Smooth muscle cell (in vitro differentiated cells): Measurements from ENCODE around the gene CRAT. TPM values are rescaled to one million over a fixed set of nuclear protein-coding genes. Genes with fewer than 3 reads are reported as not detected.

ENCODE experiments used
- DNase-seq: peaks from one replicate; lab custom pipeline; 2025; ENCODE audit not compliant: unreplicated experiment; lab: John Stamatoyannopoulos, UW
- H2AFZ ChIP-seq: fragments of 200-600 bp; sonication (generic); 2 replicates; pipeline ENCODE4 v1.6.0; 2016; ENCODE audit warnings: antibody characterized with exemption, low read depth, mild to moderate bottlenecking
- H3F3A ChIP-seq: fragments of 200-600 bp; sonication (generic); 2 replicates; pipeline ENCODE4 v1.6.0; 2017; ENCODE audit warnings: antibody characterized with exemption, low read depth
- H3K27ac ChIP-seq: fragments of 200-600 bp; sonication (generic); 2 replicates; pipeline ENCODE4 v1.5.1; 2016; ENCODE audit warnings: low read depth, mild to moderate bottlenecking
- H3K27me3 ChIP-seq: fragments of 200-600 bp; sonication (generic); 2 replicates; pipeline ENCODE4 v1.6.1; 2016; ENCODE audit warnings: low read depth, mild to moderate bottlenecking
- H3K36me3 ChIP-seq: fragments of 200-600 bp; sonication (generic); 2 replicates; pipeline ENCODE4 v1.5.1; 2016; ENCODE audit warnings: low read depth
- H3K4me1 ChIP-seq: fragments of 200-600 bp; sonication (generic); 2 replicates; pipeline ENCODE4 v1.5.1; 2016; ENCODE audit warnings: low read depth
- H3K4me2 ChIP-seq: fragments of 200-600 bp; sonication (generic); 2 replicates; pipeline ENCODE4 v1.6.0; 2016; ENCODE audit warnings: mild to moderate bottlenecking
- H3K4me3 ChIP-seq: fragments of 200-600 bp; sonication (generic); 2 replicates; pipeline ENCODE4 v1.5.1; 2016; ENCODE audit warnings: mild to moderate bottlenecking
- H3K79me2 ChIP-seq: fragments of 200-600 bp; sonication (generic); 2 replicates; pipeline ENCODE4 v1.6.0; 2016; ENCODE audit warnings: low read depth, mild to moderate bottlenecking
- H3K9ac ChIP-seq: fragments of 200-600 bp; sonication (generic); 2 replicates; pipeline ENCODE4 v1.6.0; 2016; ENCODE audit warnings: low read depth
- H3K9me3 ChIP-seq: fragments of 200-600 bp; sonication (generic); replicated peaks from 2 replicates; pipeline ENCODE4 v1.5.1; 2016; ENCODE audit warnings: low read depth
- H4K20me1 ChIP-seq: fragments of 200-600 bp; sonication (generic); 2 replicates; pipeline ENCODE4 v1.6.0; 2016; ENCODE audit warnings: low read depth
- CTCF ChIP-seq: fragments of 200-600 bp; sonication (generic); IDR thresholded peaks from 2 replicates; pipeline ENCODE4 v1.5.1; 2017; ENCODE audit warnings: borderline replicate concordance, mild to moderate bottlenecking, antibody characterized with exemption; ENCODE audit not compliant: insufficient read depth, poor library complexity, severe bottlenecking
- WGBS: methylation state at CpG from one replicate; pipeline ENCODE4 v1.1.7; 2016; ENCODE audit warnings: low lambda C conversion rate; 5-methylcytosine and 5-hydroxymethylcytosine counted together
- polyA plus RNA-seq: library from polyadenylated mRNA; unstranded; fragments of >200 nt; fragmentation: Nextera tagmentation; extraction: Ambion mirVana; gene quantifications from 2 replicates; pipeline ENCODE4 v1.2.1, GENCODE V29; 2016
- total RNA-seq: library from RNA; depleted of rRNA; stranded (reverse); fragments of >200 nt; gene quantifications from 2 replicates; pipeline ENCODE4 v1.2.3, GENCODE V29; 2014

CRAT gene
- total and polyA plus RNA-seq, 2 experiments from 2014 or later = 20.0 to 52.3 TPM

- H3K4me3 ChIP-seq = no peak overlapping the region
- no peaks in the 10 kb centered on the region for H3K27me3 ChIP-seq
- 85% methylated on average over 16 of the region's 16 CpGs for WGBS
- H3K4me2 ChIP-seq = no peak overlapping the region
- no peak for DNase-seq
- peaks cover 20% of the 10 kb centered on the region for H3K4me1 ChIP-seq
- peaks cover 12% of the 10 kb centered on the region for H3F3A ChIP-seq
- no peaks in the 10 kb centered on the region for H4K20me1 ChIP-seq
- TF ChIP-seq CTCF = no peak
- no peak overlapping the region for H3K9ac ChIP-seq
- no peaks in the 10 kb centered on the region for H3K79me2 ChIP-seq
- H3K36me3 ChIP-seq = peaks cover 4% of the 10 kb centered on the region
- H2AFZ ChIP-seq = no peak overlapping the region
- no peak overlapping the region for H3K27ac ChIP-seq
- no peaks in the 10 kb centered on the region for H3K9me3 ChIP-seq
Observed at GRCh38 chr9:129136446-129137035, 25.9 kb upstream of the CRAT start.

GRCh38 chr9:129135476-129135875 lies 24.9 kb upstream of the CRAT start:
- over 99% methylated on average over 6 of the region's 6 CpGs for WGBS

GRCh38 chr9:129133082-129133481 lies 22.5 kb upstream of the CRAT start:
- no peaks in the 10 kb centered on the region for H3K79me2 ChIP-seq

More at GRCh38 chr9:129135476-129135875, 24.9 kb upstream of the CRAT start:
- Histone ChIP-seq H3K27ac (no peak overlapping the region), H4K20me1 (no peaks in the 10 kb centered on the region), H3K9ac (no peak overlapping the region), H3K79me2 (no peaks in the 10 kb centered on the region), H3K4me2 (no peak overlapping the region), H3K9me3 (no peaks in the 10 kb centered on the region), H3K4me3 (no peak overlapping the region), H3K36me3 (peaks cover 4% of the 10 kb centered on the region), H3F3A (peaks cover 12% of the 10 kb centered on the region), H3K4me1 (peaks cover 10% of the 10 kb centered on the region), H2AFZ (no peak overlapping the region), H3K27me3 (no peaks in the 10 kb centered on the region)
- no peak for DNase-seq
- no peak for TF ChIP-seq CTCF

More at GRCh38 chr9:129133082-129133481, 22.5 kb upstream of the CRAT start:
- H3K36me3 ChIP-seq = peaks cover 4% of the 10 kb centered on the region
- H3K27me3 ChIP-seq = no peaks in the 10 kb centered on the region
- no peaks in the 10 kb centered on the region for H4K20me1 ChIP-seq
- no peak overlapping the region for H3K4me2 ChIP-seq
- no peak overlapping the region for H3K27ac ChIP-seq
- H2AFZ ChIP-seq = no peak overlapping the region
- no peak for DNase-seq
- TF ChIP-seq CTCF = no peak
- H3K4me3 ChIP-seq = no peak overlapping the region
- WGBS = 90% methylated on average over 4 of the region's 4 CpGs
- no peak overlapping the region for H3K9ac ChIP-seq
- no peaks in the 10 kb centered on the region for H3K4me1 ChIP-seq
- no peaks in the 10 kb centered on the region for H3K9me3 ChIP-seq
- peaks cover 6% of the 10 kb centered on the region for H3F3A ChIP-seq
